Stomach (tissue), 9 donors: ENCODE measurements around the gene PTPRN. TPM values are rescaled to one million over a fixed set of nuclear protein-coding genes. Genes with fewer than 3 reads are reported as not detected.

Source experiments
- DNase-seq, 2 donors: peaks; one replicate each; pipeline versions ENCODE4 v3.0.0 to v3.0.0-alpha.2; 2013 to 2019
- H3K27ac ChIP-seq, 5 donors: fragments of 200-600 bp in 4 of 5; sonication (generic) in 4 of 5; one replicate each; pipeline ENCODE4 v1.5.1; 2013 to 2019; ENCODE audit warnings: mild to moderate bottlenecking in 1 of 5, moderate library complexity in 1 of 5
- H3K27me3 ChIP-seq, 3 donors: fragments of 200-600 bp; sonication (generic); one replicate each; pipeline ENCODE4 v1.5.1; 2017 to 2019; ENCODE audit warnings: mixed run types in 1 of 3
- H3K36me3 ChIP-seq, 4 donors: fragments of 200-600 bp; sonication (generic); 1 replicate in 3 of 4; 2 replicates in 1 of 4; pipeline ENCODE4 v1.5.1; 2016 to 2019
- H3K4me1 ChIP-seq, 4 donors: fragments of 200-600 bp; sonication (generic); one replicate each; pipeline ENCODE4 v1.5.1; 2016 to 2019
- H3K4me3 ChIP-seq, 4 donors: fragments of 200-600 bp; sonication (generic) in 3 of 4; one replicate each; pipeline ENCODE4 v1.5.1; 2016 to 2019; ENCODE audit warnings: mild to moderate bottlenecking in 1 of 4
- H3K9me3 ChIP-seq, 4 donors: fragments of 200-600 bp; sonication (generic); one replicate each; pipeline ENCODE4 v1.5.1; 2016 to 2019
- CTCF ChIP-seq, 7 experiments: fragments of 450-650 bp in 4 of 7; fragments of 200-600 bp in 3 of 7; sonication (generic) in 3 of 7; IDR thresholded peaks; one replicate each; pipeline ENCODE4 v1.5.1; 2016 to 2019; ENCODE audit warnings: antibody characterized with exemption in 7 of 7, control low read depth in 2 of 7, mild to moderate bottlenecking in 1 of 7
- EP300 ChIP-seq: sonication (generic); formaldehyde crosslinking; IDR thresholded peaks from one replicate; pipeline ENCODE4 v1.6.1; 2017; ENCODE audit warnings: antibody characterized with exemption
- POLR2A ChIP-seq, 4 donors: fragments of 450-650 bp; IDR thresholded peaks; one replicate each; pipeline ENCODE4 v1.6.1; 2016; ENCODE audit warnings: antibody characterized with exemption in 4 of 4, control low read depth in 2 of 4, mild to moderate bottlenecking in 1 of 4, moderate library complexity in 1 of 4
- POLR2AphosphoS5 ChIP-seq, 3 donors: sonication (generic); formaldehyde crosslinking; IDR thresholded peaks; one replicate each; pipeline ENCODE4 v1.6.1; 2016; ENCODE audit warnings: antibody characterized with exemption in 3 of 3
- WGBS, 5 donors: extraction: QIAGEN DNeasy Blood & Tissue Kit in 3 of 5; methylation state at CpG; one replicate each; pipeline versions ENCODE4 v1.1.5 to v1.1.7; 2013 to 2018; 5-methylcytosine and 5-hydroxymethylcytosine counted together
- intact Hi-C: fragments of 100-400 bp; cut with DNase I; formaldehyde crosslinking; loops from one replicate; pipeline ENCODE4 v1.15.1; 2023; ENCODE audit warnings: low total_unique reads
- polyA plus RNA-seq, 3 donors: library from polyadenylated mRNA; stranded (reverse); fragments of 200-250 nt; gene quantifications; one replicate each; pipeline ENCODE4 v1.2.3, GENCODE V29; 2013
- total RNA-seq, 5 donors: library from RNA; depleted of rRNA; stranded (reverse); fragments of >200 nt; gene quantifications; one replicate each; pipeline versions ENCODE4 v1.1.0 to v1.2.3, GENCODE V29; 2014 to 2016
- donor health status: healthy with polysubstance abuse.
- donor health status: Bipolar disorder and iron deficiency.
- donor health status: healthy.

Gene PTPRN
- total and polyA plus RNA-seq, 8 donors = 1.1 to 11.3 (median 3.6) TPM; not detected in 1

- TF ChIP-seq POLR2AphosphoS5 (IDR thresholded peaks at IDR 0.05) = no peak
- TF ChIP-seq CTCF (IDR thresholded peaks at IDR 0.05) = no peak
- no peak for TF ChIP-seq POLR2A (IDR thresholded peaks at IDR 0.05)
- no peak for TF ChIP-seq EP300
- intact Hi-C loops = loop anchor here (10.0 kb wide), 1 partner anchor 281 kb away; no protein-coding TSS in a partner anchor
- DNase-seq = no peak
- H3K4me1 ChIP-seq = peaks cover 0 to 16% (median 8%) of the 10 kb centered on the region in 4 donors
- peaks cover 8 to 91% (median 40%) of the 10 kb centered on the region in 3 donors for H3K27me3 ChIP-seq
- 74 to 92% (median 77%) methylated on average over 1 of the region's 1 CpG for WGBS, 5 donors
- no peaks in the 10 kb centered on the region for H3K36me3 ChIP-seq
- H3K27ac ChIP-seq = no peak overlapping the region
- no peak overlapping the region for H3K4me3 ChIP-seq
- peaks cover 0 to 5% (median 0%) of the 10 kb centered on the region in 4 donors for H3K9me3 ChIP-seq
Measured at GRCh38 chr2:219306047-219306446, 3.2 kb downstream of the PTPRN start.

GRCh38 chr2:219304223-219304622, 5.0 kb downstream of the PTPRN start:
- TF ChIP-seq EP300 (no peak), CTCF (IDR thresholded peaks at IDR 0.05) (no peak), POLR2A (IDR thresholded peaks at IDR 0.05) (no peak), POLR2AphosphoS5 (IDR thresholded peaks at IDR 0.05) (no peak)
- Histone ChIP-seq H3K27ac (no peak overlapping the region), H3K9me3 (peaks cover 0 to 2% (median 0%) of the 10 kb centered on the region in 4 donors), H3K27me3 (peaks cover 6 to 87% (median 39%) of the 10 kb centered on the region in 3 donors), H3K4me1 (peaks cover 0 to 13% (median 6%) of the 10 kb centered on the region in 4 donors), H3K36me3 (no peaks in the 10 kb centered on the region), H3K4me3 (no peak overlapping the region)
- WGBS, 5 donors = 50 to 61% (median 56%) methylated on average over 2 of the region's 2 CpGs
- intact Hi-C loops = loop anchor here (5.0 to 10.0 kb wide), 2 partner anchors 142 to 279 kb away; partner anchors contain the start of gene NHEJ1
- DNase-seq = no peak

GRCh38 chr2:219302412-219302968, 6.7 kb downstream of the PTPRN start:
- Histone ChIP-seq H3K4me3 (no peak overlapping the region), H3K9me3 (no peaks in the 10 kb centered on the region), H3K36me3 (no peaks in the 10 kb centered on the region), H3K4me1 (peaks cover 0 to 8% (median 5%) of the 10 kb centered on the region in 4 donors), H3K27ac (no peak overlapping the region), H3K27me3 (peaks cover 0 to 73% (median 21%) of the 10 kb centered on the region in 3 donors)
- DNase-seq = no peak
- WGBS, 5 donors = 60 to 78% (median 65%) methylated on average over 9 to 11 of the region's 11 CpGs
- no peak for TF ChIP-seq EP300
- no peak for TF ChIP-seq CTCF (IDR thresholded peaks at IDR 0.05)
- TF ChIP-seq POLR2A (IDR thresholded peaks at IDR 0.05) = no peak
- intact Hi-C loops = loop anchor here (5.0 to 10.0 kb wide), 2 partner anchors 140 to 278 kb away; partner anchors contain the start of gene NHEJ1

- Histone ChIP-seq H3K27ac (no peak overlapping the region), H3K27me3 (peaks cover 0 to 49% (median 18%) of the 10 kb centered on the region in 3 donors), H3K9me3 (no peaks in the 10 kb centered on the region), H3K36me3 (no peaks in the 10 kb centered on the region), H3K4me3 (no peak overlapping the region), H3K4me1 (peaks cover 0 to 12% (median 8%) of the 10 kb centered on the region in 4 donors)
- TF ChIP-seq CTCF (IDR thresholded peaks at IDR 0.05) (no peak), POLR2AphosphoS5 (IDR thresholded peaks at IDR 0.05) (no peak), POLR2A (IDR thresholded peaks at IDR 0.05) (no peak), EP300 (no peak)
- no peak for DNase-seq
- WGBS, 5 donors = 55 to 62% (median 57%) methylated on average over 5 of the region's 5 CpGs
- intact Hi-C loops = loop anchor here (5.0 to 10.0 kb wide), 2 partner anchors 138 to 275 kb away; partner anchors contain the start of gene NHEJ1
Measured at GRCh38 chr2:219300022-219300421, 9.2 kb downstream of the PTPRN start.
